ENCODE results near the gene WIPF1. TPM values are rescaled to one million over a fixed set of nuclear protein-coding genes. Genes with fewer than 3 reads are reported as not detected.

Gene WIPF1
- polyA plus RNA-seq, 1 donor (not counting 4 experiments of a cell fraction or from before 2014, with no cell fraction given): 0.16 TPM

DNA sequence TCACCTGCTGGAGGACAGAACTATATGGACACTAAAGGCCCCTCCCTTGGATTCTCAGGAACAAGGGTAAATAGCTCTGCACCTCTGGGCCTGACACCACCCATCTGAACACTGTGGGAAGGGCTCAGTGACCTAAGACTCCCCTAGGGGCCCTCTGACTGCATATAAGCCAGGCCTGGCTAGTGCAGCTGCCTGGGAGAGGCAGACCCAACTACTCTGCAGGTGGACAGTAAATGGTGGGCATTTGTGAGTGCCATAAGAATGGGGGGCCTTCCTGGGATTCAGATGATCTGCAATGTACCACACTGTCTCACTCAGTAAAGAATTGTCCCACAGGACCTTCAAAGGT, 11.2 kb upstream of the WIPF1 start:
- Histone ChIP-seq H3K27me3 (ENCODE audit: control insufficient read depth, extremely low read depth, insufficient read depth, low read length) (no peaks in the 10 kb centered on the region), H3K4me1 (ENCODE audit: control insufficient read depth, extremely low read depth, insufficient read depth, low read length) (peaks cover 2% of the 10 kb centered on the region), H3K36me3 (ENCODE audit: control insufficient read depth in 2 of 2, extremely low read depth in 1 of 2, insufficient read depth in 2 of 2, low read length in 2 of 2) (no peaks in the 10 kb centered on the region), H3K27ac (ENCODE audit: control insufficient read depth, insufficient read depth, low read length) (no peak overlapping the region), H3K4me2 (ENCODE audit: control insufficient read depth, extremely low read depth, insufficient read depth, low read depth, low read length) (no peak overlapping the region), H3K4me3 (ENCODE audit: control insufficient read depth in 2 of 3, extremely low read depth in 1 of 3, insufficient read depth in 2 of 3, low read depth in 1 of 3, low read length in 3 of 3) (no peak overlapping the region), H3K9me1 (ENCODE audit: control insufficient read depth, extremely low read depth, insufficient read depth, low read length) (no peaks in the 10 kb centered on the region), H3K9me3 (ENCODE audit: control insufficient read depth, low read depth, low read length) (no peaks in the 10 kb centered on the region), H3K79me2 (ENCODE audit: control insufficient read depth, insufficient read depth, low read length) (no peaks in the 10 kb centered on the region), H3K9ac (ENCODE audit: control insufficient read depth, extremely low read depth, insufficient read depth, low read length) (no peak overlapping the region), H2AFZ (ENCODE audit: control insufficient read depth, low read length) (no peak overlapping the region), H4K20me1 (ENCODE audit: control insufficient read depth, extremely low read depth, insufficient read depth, low read length) (no peaks in the 10 kb centered on the region)
- dilution Hi-C loops (cut with MboI; ENCODE audit: extremely low pct_ligation_motif_present, low sequenced_read_pairs): no loop called here
- no peak for DNase-seq (ENCODE audit: low read depth, low spot score)
- TF ChIP-seq, protein P1, sequence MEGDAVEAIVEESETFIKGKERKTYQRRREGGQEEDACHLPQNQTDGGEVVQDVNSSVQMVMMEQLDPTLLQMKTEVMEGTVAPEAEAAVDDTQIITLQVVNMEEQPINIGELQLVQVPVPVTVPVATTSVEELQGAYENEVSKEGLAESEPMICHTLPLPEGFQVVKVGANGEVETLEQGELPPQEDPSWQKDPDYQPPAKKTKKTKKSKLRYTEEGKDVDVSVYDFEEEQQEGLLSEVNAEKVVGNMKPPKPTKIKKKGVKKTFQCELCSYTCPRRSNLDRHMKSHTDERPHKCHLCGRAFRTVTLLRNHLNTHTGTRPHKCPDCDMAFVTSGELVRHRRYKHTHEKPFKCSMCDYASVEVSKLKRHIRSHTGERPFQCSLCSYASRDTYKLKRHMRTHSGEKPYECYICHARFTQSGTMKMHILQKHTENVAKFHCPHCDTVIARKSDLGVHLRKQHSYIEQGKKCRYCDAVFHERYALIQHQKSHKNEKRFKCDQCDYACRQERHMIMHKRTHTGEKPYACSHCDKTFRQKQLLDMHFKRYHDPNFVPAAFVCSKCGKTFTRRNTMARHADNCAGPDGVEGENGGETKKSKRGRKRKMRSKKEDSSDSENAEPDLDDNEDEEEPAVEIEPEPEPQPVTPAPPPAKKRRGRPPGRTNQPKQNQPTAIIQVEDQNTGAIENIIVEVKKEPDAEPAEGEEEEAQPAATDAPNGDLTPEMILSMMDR (optimal IDR thresholded peaks at IDR 0.05 in 1 of 3, IDR thresholded peaks at IDR 0.05 in 1 of 3, conservative IDR thresholded peaks at IDR 0.05 in 1 of 3; ENCODE audit: extremely low read depth in 1 of 3, insufficient read depth in 2 of 3, low read length in 3 of 3): no peak
- no peak for TF ChIP-seq EZH2 (IDR thresholded peaks at IDR 0.05; ENCODE audit: low read length)
- FAIRE-seq: no peak

DNA sequence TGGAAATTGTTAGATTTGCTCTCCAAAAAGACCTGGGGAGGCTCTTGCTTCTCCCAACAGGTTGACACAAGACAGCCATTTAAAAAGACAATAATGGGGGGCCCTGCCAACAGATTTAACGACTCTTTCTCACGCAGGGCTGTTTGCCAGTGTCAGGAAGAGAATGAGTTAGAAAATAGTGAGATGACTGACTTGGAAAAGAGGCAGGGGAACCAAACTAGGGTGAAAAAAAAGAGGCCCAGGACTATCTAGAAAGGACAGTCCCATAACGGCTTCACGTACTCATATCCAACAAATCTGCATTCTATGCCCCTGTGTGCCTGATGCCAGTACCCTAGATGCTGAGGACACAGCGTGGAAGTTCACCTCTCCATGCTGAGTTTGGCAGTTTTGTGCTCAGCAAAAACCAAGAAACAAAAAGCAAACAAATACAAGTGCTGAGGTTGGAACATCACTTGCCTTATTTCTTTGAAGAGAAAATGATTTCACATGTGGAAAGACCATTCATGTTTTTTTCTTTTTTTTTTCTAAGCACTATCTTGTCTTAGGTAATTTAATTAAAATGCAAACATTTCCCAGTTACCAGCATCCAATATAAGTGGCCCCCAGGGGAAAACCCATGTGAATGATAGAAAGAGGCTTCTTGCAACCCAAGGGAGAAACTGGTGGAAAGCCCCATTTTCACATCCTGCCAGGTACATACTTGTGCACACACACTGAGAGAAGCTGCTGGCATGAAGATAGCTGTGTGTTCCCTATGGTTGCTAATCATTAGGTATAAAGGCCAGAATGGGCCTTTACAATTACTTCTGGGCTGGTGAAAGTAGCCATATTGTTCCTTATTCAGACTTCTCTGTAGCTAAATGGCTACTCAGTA, 10.6 kb upstream of the WIPF1 start:
- Histone ChIP-seq H4K20me1 (ENCODE audit: control insufficient read depth, extremely low read depth, insufficient read depth, low read length) (no peaks in the 10 kb centered on the region), H3K9me3 (ENCODE audit: control insufficient read depth, low read depth, low read length) (no peaks in the 10 kb centered on the region), H3K4me2 (ENCODE audit: control insufficient read depth, extremely low read depth, insufficient read depth, low read depth, low read length) (no peak overlapping the region), H3K4me3 (ENCODE audit: control insufficient read depth in 2 of 3, extremely low read depth in 1 of 3, insufficient read depth in 2 of 3, low read depth in 1 of 3, low read length in 3 of 3) (no peak overlapping the region), H3K4me1 (ENCODE audit: control insufficient read depth, extremely low read depth, insufficient read depth, low read length) (no peaks in the 10 kb centered on the region), H3K27ac (ENCODE audit: control insufficient read depth, insufficient read depth, low read length) (no peak overlapping the region), H3K9me1 (ENCODE audit: control insufficient read depth, extremely low read depth, insufficient read depth, low read length) (no peaks in the 10 kb centered on the region), H3K27me3 (ENCODE audit: control insufficient read depth, extremely low read depth, insufficient read depth, low read length) (no peaks in the 10 kb centered on the region), H3K79me2 (ENCODE audit: control insufficient read depth, insufficient read depth, low read length) (no peaks in the 10 kb centered on the region), H3K9ac (ENCODE audit: control insufficient read depth, extremely low read depth, insufficient read depth, low read length) (no peak overlapping the region), H3K36me3 (ENCODE audit: control insufficient read depth in 2 of 2, extremely low read depth in 1 of 2, insufficient read depth in 2 of 2, low read length in 2 of 2) (no peaks in the 10 kb centered on the region), H2AFZ (ENCODE audit: control insufficient read depth, low read length) (no peak overlapping the region)
- no peak for DNase-seq (ENCODE audit: low read depth, low spot score)
- FAIRE-seq: no peak
- dilution Hi-C loops (cut with MboI; ENCODE audit: extremely low pct_ligation_motif_present, low sequenced_read_pairs): no loop called here
- no peak for TF ChIP-seq EZH2 (IDR thresholded peaks at IDR 0.05; ENCODE audit: low read length)
- TF ChIP-seq, protein P1 (optimal IDR thresholded peaks at IDR 0.05 in 1 of 3, IDR thresholded peaks at IDR 0.05 in 1 of 3, conservative IDR thresholded peaks at IDR 0.05 in 1 of 3; ENCODE audit: extremely low read depth in 1 of 3, insufficient read depth in 2 of 3, low read length in 3 of 3): no peak

Measured in keratinocyte (primary cell).